NOMO-1 treated with dmso at 0.1 percent for 144 hours (cell line): Measurements from ENCODE around the gene EHBP1.
"Not testable (repeated sequence)": the region's sequence is repeated elsewhere in the genome, so short reads cannot be mapped to it uniquely, and the experiment has no call there.

Experiments used
- DNase-seq: peaks from one replicate; lab custom pipeline; 2025; ENCODE audit not compliant: unreplicated experiment; lab: John Stamatoyannopoulos, UW

Gene EHBP1

GRCh38 chr2:62732262-62732777 is 26.8 kb downstream of the EHBP1 start:
- no peak for DNase-seq

GRCh38 chr2:62733546-62733945 is 28.0 kb downstream of the EHBP1 start:
- no peak for DNase-seq

GRCh38 chr2:62736899-62737559 is 31.5 kb downstream of the EHBP1 start:
- DNase-seq: no peak

- no peak for DNase-seq
Measured at GRCh38 chr2:62738981-62739936, 33.7 kb downstream of the EHBP1 start.

- no peak for DNase-seq
Measured at GRCh38 chr2:62740221-62740620, 34.7 kb downstream of the EHBP1 start.

GRCh38 chr2:62741127-62741526 is 35.6 kb downstream of the EHBP1 start:
- DNase-seq: no peak

- no peak for DNase-seq
Measured at GRCh38 chr2:62741954-62742722, 36.6 kb downstream of the EHBP1 start.

- no peak for DNase-seq
Measured at GRCh38 chr2:62743506-62743905, 38.0 kb downstream of the EHBP1 start.

- no peak for DNase-seq
Measured at GRCh38 chr2:62744603-62745002, 39.1 kb downstream of the EHBP1 start.

- DNase-seq: no peak
Measured at GRCh38 chr2:62745891-62746481, 40.5 kb downstream of the EHBP1 start.

GRCh38 chr2:62747169-62747568 is 41.7 kb downstream of the EHBP1 start:
- DNase-seq: no peak

GRCh38 chr2:62747876-62748275 is 42.4 kb downstream of the EHBP1 start:
- no peak for DNase-seq

- DNase-seq: not testable (repeated sequence)
Measured at GRCh38 chr2:62749111-62749510, 43.6 kb downstream of the EHBP1 start.

- no peak for DNase-seq
Measured at GRCh38 chr2:62757029-62757428, 51.5 kb downstream of the EHBP1 start.

- no peak for DNase-seq
Measured at GRCh38 chr2:62760026-62760425, 54.5 kb downstream of the EHBP1 start.

GRCh38 chr2:62760555-62760954 is 55.0 kb downstream of the EHBP1 start:
- DNase-seq: no peak

GRCh38 chr2:62765619-62766376 is 60.3 kb downstream of the EHBP1 start:
- no peak for DNase-seq

GRCh38 chr2:62768615-62769014 is 63.1 kb downstream of the EHBP1 start:
- DNase-seq: no peak

GRCh38 chr2:62770629-62771028 is 65.1 kb downstream of the EHBP1 start:
- no peak for DNase-seq
